GM19397 (cell line): Measurements from ENCODE around the gene BEND3.
A peak's percentile ranks its signal among the peaks of the same experiment; 100 is the strongest.

Experiments
- ATAC-seq: cut with Tn5 transposase; IDR thresholded peaks from one replicate; pipeline ENCODE4 v1.9.1; 2021; ENCODE audit warnings: mild to moderate bottlenecking, moderate library complexity; ENCODE audit not compliant: unreplicated experiment

Gene BEND3

DNA sequence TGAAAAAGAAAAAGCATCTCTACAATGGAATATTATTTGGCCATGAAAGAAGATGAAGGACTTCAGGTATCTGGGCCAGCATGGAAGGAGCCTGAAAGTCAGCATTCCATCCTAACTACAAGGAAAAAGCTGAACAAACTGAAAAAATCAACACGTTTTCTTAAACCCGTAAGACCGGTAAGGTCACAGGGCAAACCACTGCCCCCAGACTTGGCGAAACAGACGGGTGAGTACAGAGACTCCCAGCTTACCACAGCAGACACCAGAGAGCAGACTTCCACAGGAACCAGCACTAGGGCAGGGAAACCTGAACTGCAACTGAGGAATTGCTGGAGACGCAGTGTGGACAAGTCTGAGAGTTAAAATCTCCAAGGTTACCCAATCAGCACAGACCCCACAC lies 31.4 kb downstream of the BEND3 start:
- ATAC-seq: no peak

DNA sequence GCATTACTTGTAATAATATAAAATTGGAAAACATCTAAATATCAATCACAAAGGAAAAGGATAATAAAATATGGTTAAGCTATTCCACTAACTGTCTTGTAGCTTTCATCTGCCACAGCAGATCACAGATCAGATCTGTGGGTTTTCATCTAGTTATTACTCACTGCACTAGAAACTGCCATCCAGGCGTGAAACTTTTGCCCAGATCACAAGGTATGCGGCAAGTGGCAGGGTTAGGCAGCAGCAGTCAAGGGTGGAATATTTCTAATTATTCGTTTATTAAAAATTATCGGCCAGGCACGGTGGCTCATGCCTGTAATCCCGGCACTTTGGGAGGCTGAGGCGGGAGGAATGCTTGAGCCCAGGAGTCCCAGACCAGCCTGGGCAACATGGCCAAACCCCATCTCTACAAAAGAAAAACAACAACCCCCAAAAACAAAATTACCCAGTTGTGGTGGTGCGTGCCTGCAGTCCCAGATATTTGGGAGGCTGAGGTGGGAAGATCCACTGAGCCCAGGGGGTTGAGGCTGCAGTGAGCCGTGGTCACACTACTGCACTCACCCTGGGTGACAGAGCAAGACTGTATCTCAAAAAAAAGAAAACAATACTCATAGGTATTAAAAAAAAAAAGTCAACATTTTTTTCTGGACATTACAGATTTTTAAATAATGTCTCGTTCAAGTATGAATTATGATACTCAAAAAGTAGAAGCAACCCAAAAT lies 32.1 kb downstream of the BEND3 start:
- ATAC-seq: no peak

DNA sequence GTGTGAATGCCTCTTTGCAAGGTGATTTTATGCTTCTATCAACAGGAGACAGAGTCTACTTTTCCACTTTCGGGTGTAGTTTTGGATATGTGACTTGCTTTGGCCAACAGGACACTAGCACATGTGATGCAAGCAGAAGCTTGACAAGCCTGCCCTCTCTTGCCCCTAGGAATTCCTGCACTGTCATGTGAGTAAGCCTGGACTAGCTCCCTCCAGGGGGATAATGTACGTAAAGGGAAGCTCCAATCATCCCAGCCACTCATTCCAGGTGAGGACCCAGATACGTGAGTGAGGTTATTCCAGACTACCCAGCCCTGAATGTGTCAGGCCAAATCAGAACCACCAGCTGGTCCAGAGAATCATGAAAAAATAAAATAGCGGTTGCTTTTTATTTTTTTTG lies 33.3 kb downstream of the BEND3 start:
- no peak for ATAC-seq

DNA sequence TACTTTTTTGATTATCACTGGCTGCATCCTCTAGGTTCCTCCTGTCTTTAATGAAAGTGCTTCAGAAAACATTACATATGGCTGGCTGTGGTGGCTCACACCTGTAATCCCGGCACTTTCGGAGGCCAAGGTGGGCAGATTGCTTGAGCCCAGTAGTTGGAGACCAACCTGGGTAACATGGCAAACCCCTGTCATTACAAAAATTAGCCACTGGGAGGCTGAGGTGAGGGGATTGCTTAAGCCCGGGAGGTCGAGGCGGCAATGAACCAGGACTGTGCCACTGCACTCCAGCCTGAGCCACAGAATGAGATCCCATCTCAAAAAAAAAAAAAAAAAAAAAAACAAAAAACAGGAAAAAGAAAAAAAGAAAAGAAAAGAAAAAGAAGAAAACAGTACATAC lies 35.3 kb downstream of the BEND3 start:
- ATAC-seq: no peak

DNA sequence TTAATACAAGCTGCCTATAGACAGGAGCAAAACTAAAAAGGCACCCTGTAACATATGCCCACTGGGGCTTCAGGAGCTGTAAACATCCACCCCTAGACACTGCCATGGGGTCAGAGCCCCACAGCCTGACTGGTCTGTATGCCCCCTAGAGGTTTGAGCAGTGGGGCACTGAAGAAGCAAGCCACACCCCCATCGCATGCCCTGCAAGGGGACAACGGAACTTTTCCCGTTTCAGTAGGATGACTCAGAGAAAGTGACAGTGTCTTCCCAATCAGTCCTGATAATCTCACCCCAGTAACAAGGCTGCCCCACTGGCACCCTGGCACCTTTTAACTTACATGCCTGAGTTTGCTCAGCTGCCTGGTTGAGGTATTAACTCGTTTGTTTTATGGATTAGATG lies 35.9 kb downstream of the BEND3 start:
- ATAC-seq: no peak

DNA sequence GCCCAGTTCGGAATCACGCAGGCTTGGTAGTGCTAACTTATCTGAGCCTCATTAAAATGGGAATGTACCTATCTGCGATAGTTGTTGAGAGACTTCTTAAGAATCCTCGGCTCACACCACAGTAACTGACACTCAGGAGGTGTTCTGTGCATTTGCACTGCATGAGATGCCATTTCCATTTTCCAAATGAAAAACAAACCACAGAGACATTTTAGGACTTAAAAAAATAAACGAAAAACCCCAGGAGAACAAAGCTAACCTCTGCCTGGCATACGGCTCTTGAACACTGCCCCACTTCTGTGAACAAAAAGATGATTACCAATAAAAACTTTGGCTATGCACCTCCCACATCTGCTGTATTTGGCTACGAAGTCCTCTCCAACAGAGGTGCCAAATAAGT lies 37.6 kb downstream of the BEND3 start:
- no peak for ATAC-seq

DNA sequence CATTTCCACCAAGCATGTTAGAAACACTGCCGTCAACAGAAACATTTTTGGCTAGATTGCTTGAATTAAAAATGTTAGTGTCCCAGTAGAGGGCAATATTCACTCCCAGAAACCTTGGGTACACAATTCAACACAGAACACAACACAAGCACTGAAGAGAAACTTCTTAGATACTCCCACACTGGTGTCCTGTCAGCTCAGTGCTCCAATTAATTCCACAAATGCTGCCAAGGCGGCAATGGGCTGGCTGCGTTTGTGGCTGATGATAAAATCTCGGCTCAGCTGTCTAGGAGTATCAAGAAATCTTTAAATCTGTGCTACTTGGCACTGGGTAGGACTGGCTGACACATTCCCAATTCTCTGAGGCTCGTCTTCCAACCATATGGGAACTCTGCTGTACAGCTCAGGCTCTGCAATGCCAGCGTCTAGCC lies 39.3 kb downstream of the BEND3 start:
- no peak for ATAC-seq

DNA sequence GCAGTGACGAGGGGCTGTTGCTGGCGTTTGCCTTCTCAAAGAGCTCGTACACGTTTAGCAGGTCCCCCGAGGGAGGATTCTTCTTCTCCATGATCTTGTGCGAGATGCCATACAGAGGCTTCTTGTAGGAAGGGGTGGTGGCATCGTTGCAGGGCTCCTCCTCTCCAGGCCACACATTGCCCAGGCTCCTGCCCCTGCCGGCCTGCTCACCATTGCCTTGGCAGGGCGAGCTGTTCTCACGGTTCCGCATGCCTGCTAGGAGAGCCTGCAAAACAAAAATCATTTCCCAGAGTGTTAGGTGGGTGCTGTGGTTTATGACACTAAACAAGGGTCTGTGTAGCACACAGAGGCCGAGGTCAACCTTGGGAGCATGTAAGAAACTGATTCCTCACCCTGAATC lies 44.6 kb downstream of the BEND3 start:
- no peak for ATAC-seq

DNA sequence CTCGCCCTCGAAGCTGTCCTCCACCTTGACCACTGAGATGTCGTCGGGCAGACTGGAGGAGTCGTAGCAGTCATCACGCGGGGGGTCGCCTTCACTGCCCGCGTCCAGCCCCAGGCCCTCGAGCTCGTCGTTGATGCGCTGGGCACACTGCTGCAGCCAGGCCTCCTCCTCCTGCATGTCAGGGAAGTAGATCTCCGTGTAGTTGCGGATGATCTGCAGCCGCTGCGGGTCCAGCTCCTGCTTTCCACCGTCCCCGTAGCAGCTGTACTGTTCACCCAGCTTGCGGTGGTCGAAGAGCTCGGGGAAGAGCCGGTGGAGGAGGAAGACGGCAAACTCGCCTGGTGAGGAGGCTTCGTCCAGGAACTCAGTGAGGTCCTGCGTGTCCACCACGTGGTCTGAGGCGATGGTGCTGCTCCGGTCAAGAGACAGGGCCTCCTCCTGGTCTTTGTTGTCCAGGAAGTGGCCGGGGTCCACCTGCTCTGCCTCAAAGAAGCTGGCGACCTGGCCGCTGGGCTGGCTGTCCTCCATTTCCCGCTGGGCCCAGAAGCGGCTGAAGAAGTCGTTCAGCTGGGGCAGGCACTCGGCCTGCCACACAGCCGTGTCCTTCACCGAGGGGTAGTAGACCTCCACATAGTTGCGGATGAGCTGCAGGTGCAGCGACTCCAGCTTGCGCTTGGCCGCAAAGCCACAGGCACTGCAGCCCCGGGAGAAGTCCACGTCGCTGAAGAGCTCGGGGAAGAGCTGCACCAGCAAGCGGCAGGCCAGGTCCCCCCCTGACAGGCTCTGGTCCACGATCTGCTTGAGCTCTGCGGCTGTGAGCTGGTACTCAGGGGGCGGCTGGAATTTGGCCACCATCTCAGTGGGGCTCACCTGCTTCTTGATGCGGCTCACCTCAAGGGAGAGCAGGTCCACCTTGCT lies 45.4 kb downstream of the BEND3 start:
- no peak for ATAC-seq

DNA sequence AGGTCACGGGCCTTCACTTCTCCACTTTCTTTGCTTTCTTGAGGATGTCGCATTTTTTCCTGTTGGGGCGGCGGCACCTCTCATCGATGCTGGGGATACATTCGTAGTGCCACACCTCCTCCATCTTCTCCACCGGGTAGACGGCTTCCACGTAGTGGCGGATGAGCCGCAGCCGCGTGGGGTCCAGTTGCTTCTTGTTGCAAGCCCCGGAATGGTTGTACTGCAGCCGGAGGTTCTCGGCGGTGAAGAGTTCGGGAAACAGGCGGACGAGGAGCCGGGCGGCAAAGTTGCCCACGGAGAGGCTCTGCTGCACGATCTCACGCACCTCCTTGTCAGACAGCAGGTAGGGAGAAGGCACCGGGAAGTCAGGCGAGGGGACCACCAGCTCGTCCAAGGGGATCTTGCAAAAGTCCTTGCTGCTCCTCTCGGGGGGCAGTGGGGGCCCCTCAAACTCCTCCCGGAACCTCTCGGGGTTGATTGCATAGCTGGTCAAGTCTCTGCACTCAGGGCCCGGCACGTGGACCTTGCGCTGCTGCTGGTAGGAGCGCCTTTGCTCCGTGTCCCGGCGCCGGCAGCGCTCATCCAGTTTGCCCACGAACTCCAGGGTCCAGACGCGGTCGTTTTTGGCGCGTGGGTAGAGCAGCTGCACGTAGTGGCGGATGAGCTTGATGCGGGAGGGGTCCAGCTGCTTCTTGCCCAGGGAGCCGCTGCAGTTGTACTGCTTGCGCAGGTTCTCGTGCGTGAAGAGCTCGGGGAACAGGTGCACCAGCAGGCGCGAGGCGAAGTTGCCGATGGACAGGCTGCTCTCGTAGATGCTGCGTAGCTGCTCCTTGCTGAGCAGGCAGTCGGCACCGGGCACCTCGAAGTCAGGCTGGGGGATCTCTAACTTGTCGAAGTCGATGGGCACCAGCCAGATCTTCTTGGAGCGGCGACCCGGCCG lies 46.4 kb downstream of the BEND3 start:
- ATAC-seq: no peak

DNA sequence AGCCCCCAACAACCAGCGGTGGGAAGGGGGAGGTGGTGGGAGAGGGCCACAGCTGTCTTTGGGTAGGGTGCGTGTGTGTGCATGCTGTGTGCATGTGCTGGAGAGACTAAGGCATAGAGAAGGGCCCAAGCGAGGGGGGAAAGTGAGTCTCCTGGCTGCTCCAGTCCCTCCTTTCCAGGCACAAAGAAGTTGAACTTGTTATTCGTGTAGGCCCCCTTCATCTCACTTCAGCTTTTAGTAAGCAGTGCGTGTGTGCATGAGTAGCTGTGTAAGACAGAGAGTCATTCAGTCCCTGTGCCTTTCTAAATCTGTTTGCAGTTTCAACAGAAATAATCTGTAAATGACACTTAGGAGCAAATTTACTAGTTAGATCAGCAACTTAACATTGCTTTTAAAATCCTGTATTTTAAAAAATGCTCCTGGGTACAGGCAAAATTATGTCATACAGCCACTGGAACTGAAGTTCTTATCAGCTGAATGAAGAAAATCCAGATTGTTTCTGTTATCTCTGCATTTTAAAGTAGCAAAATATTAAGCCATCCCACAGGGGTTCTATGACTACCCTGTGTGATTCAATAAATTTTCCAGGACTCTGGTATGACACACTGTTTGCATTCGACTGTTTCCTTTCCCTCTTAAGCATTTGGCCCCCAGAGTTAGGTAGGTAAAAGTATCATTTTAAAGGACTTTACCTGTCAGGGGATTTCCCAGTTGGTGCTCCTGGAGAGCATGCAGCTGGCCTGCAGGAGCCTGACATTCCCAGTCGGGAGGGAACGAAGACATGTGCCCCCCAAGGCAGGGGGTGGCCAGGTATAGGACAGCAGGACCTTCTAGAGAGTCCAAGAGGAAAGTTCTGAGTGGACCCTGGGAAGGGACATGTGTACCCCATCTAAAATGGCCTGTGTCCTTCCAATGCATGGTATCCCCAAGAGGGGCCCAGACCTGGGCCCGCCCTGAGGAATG lies 48.3 kb downstream of the BEND3 start:
- ATAC-seq: no peak

DNA sequence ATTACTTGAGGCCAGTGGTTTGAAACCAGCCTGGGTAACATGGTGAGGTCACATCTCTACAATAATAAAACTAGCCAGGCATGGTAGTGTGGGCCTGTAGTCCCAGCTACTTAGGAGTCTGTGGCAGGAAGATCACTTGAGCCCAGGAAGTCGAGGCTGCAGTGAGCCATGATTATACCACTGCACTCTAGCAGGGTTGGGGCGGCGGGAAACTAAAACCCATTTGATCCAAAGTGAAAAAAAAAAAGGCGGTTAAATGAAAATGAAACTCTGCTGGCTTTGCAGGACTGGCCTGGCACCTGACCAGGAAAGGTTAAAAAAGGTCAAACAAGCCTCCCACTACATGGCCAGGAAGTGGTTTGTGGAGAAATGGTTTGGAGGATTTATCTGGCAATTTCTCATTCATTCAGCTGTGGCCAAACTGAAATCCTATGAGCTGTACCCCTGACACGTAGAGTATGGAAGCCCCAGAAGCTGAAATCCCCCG lies 50.7 kb downstream of the BEND3 start:
- ATAC-seq: no peak

DNA sequence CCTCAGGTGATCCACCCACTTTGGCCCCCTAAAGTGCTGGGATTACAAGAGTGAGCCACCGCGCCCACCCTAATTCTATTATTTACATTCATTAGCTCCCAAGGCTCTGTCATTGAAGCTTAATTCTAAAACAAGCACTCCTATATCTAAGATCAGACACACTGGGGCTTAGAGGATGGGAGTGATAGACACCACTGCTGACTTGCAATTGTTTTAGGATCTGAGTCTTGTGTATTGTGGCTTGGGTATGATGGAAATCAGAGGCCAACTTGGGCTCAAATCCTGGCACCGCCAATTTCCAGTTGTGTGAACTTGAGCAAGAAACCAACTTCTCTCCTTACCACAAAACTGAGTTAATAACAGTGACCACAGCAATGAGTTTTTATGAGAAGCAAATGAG lies 52.6 kb downstream of the BEND3 start:
- no peak for ATAC-seq

DNA sequence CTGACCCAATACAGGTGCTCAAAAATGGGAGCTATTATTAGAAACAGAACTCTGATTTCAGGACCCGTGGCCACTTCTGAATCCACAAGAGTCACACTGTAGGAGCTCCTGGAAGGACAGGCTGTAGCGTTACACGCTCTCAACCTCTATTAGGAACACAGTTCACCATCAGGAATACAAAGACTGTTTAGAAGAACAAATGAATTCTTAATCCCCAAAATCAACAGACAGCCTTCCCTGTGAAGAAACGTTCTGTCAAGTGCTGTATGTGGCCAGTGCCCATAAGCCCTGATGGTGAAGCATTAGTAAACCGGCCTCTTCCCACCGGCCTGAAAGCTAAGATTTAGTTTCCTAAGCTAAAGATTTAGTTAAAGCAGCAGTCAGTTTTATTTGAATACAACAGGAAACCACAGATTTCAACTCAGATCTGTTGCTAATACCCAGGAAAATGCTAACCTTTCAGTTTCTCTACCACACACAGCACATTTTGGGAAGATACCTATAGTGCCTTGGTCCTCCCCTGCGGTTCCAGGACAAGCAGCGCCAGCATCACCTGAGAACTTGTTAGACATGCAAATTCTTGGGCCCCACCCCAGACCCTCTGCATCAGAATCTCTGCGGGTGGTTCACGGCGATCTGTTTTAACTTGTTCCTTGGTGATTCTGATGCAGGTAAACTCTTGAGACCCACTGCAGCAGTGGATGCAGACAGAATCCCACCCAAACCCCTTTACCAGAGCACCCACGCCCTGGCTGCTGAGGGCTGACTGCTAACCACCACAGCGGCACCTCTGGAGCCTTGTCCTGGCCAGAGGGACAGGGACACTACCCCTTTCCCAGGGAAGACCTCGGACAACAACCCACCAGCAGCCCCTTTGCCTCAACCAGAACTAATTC lies 53.9 kb downstream of the BEND3 start:
- peak; percentile 60 for ATAC-seq

DNA sequence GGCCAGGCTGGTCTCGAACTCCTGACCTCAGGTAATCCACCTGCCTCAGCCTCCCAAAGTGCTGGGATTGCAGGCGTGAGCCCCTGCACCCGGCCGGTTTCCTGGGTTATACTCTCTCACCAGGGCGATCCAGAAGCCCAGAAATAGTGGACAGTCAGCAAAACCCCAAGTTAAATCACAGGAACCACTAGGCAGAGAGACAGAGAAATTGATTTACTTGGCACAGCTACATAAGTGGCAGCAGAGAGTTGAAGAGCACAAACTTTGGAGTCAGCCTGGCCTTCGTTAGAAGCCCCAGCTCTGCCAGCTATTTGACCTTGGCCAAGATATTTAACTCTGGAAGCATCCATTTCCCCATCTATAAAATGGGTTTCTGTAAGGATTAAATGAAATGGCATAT lies 54.6 kb downstream of the BEND3 start:
- ATAC-seq: no peak

DNA sequence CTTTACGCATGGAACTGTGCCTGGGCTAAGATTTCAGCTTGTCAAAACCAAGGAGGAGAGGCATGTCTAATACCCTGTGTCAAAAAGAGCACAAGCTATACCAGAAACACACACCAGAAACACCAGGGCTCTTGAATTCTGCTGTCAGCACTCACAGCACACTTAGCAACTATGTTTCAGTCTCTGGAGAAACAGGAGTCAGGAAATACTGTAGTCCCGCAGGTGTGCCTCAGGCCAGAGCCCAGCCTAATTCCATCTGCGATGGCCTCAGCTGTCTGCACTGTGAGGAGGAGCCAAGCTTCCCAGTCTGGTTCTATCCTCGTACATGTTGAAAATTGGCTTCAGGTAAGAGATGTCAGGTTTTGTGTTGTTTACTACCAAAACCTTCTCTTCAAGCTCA lies 55.7 kb downstream of the BEND3 start:
- no peak for ATAC-seq

DNA sequence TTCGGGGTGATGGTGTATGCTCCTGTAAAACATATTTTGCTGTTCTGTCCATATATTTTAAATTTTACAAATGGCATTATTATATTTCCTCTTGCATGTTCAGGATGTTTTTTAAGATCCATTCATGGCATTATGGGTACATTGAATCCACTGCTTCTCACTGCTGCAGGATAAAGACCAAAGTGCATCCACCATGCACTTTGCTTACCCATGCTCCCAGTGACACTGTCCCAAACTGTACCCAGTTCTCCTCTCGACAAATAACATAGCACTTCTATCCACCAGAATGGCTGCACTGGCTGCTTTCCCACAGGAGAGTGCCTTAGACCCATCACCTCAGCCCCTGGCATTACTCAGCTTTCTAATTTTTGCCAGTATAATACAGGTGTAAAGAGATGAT lies 57.6 kb downstream of the BEND3 start:
- ATAC-seq: no peak

DNA sequence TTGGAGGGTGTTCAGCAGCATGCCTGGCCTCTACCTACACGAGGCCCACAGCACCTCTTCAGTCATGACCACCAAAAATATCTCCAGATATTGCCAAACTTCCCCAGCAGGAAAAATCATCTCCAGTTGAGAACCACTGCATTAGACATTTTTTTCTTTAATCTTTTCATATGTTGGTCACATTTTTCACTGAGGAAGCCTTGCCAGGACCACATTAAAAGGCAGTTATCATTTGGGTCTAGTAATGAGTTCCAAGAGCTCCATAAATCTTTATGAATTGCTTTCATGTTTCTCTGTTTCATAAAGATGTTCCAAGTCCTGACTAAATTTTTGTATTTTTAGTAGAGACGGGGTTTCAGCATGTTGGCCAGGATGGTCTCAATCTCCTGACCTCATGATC lies 58.5 kb downstream of the BEND3 start:
- no peak for ATAC-seq

DNA sequence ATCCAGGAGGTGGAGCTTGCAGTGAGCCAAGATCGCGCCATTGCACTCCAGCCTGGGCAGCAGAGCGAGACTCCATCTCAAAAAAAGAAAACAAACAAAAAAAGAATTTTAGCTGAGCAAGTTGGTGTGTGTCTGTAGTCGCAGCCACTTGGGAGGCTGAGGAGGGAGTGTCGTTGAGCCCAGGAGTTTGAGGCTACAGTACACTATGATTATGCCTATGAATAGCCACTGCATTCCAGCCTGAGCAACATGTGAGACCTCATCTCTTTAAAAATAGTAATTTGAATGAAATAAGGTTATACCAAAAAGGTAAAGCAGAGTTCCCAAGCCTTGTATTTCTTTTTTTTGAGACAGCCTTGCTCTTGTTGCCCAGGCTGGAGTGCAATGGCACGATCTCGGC lies 67.5 kb downstream of the BEND3 start:
- no peak for ATAC-seq
